Measurements from ENCODE around the gene PDE4D. TPM values are rescaled to one million over a fixed set of nuclear protein-coding genes. Genes with fewer than 3 reads are reported as not detected.

Gene PDE4D
- total and polyA plus RNA-seq, 4 donors: 12.8 to 167 (median 44.5) TPM

GRCh38 chr5:59008816-59009473 lies 884.6 kb downstream of the PDE4D start:
- Histone ChIP-seq H3K9ac (ENCODE audit: insufficient read depth in 1 of 2, low read length in 2 of 2) (no peak overlapping the region), H3K9me3 (ENCODE audit: control insufficient read depth in 4 of 4, insufficient read depth in 3 of 4, low read length in 3 of 4) (no peaks in the 10 kb centered on the region), H3K4me1 (ENCODE audit: control insufficient read depth in 5 of 5, insufficient read depth in 5 of 5, low read length in 5 of 5) (no peaks in the 10 kb centered on the region), H3K27me3 (ENCODE audit: control insufficient read depth in 3 of 3, insufficient read depth in 3 of 3, low read length in 2 of 3) (no peaks in the 10 kb centered on the region), H3K4me3 (no peak overlapping the region), H3K27ac (ENCODE audit: low read depth in 1 of 2, low read length in 1 of 2) (no peak overlapping the region), H3K36me3 (ENCODE audit: control insufficient read depth in 4 of 4, insufficient read depth in 4 of 4, low read length in 4 of 4) (no peaks in the 10 kb centered on the region)
- TF ChIP-seq CTCF (IDR thresholded peaks at IDR 0.05; ENCODE audit: control extremely low read depth, extremely low read depth): no peak
- ATAC-seq (ENCODE audit: insufficient read depth, low FRiP score): no peak
- no peak for DNase-seq

GRCh38 chr5:59007460-59008063 lies 886.0 kb downstream of the PDE4D start:
- Histone ChIP-seq H3K36me3 (ENCODE audit: control insufficient read depth in 4 of 4, insufficient read depth in 4 of 4, low read length in 4 of 4) (no peaks in the 10 kb centered on the region), H3K4me1 (ENCODE audit: control insufficient read depth in 5 of 5, insufficient read depth in 5 of 5, low read length in 5 of 5) (peaks cover 0 to 4% (median 0%) of the 10 kb centered on the region in 5 donors), H3K27ac (ENCODE audit: low read depth in 1 of 2, low read length in 1 of 2) (no peak overlapping the region), H3K9me3 (ENCODE audit: control insufficient read depth in 4 of 4, insufficient read depth in 3 of 4, low read length in 3 of 4) (no peaks in the 10 kb centered on the region), H3K27me3 (ENCODE audit: control insufficient read depth in 3 of 3, insufficient read depth in 3 of 3, low read length in 2 of 3) (no peaks in the 10 kb centered on the region), H3K9ac (ENCODE audit: insufficient read depth in 1 of 2, low read length in 2 of 2) (no peak overlapping the region), H3K4me3 (no peak overlapping the region)
- ATAC-seq (ENCODE audit: insufficient read depth, low FRiP score) (no peak), DNase-seq (peak in 2 of 3 donors; percentile 51 to 63)
- peak; percentile 31 for TF ChIP-seq CTCF (IDR thresholded peaks at IDR 0.05; ENCODE audit: control extremely low read depth, extremely low read depth)
- 13% methylated on average over 2 of the region's 2 CpGs for WGBS, 2 donors

GRCh38 chr5:59005934-59006701 lies 887.4 kb downstream of the PDE4D start:
- DNase-seq: no peak
- ATAC-seq (ENCODE audit: insufficient read depth, low FRiP score): no peak
- 91 to 95% methylated on average over 7 of the region's 7 CpGs for WGBS, 2 donors
- H3K36me3 ChIP-seq (ENCODE audit: control insufficient read depth in 4 of 4, insufficient read depth in 4 of 4, low read length in 4 of 4): no peaks in the 10 kb centered on the region
- H3K4me3 ChIP-seq: no peak overlapping the region
- H3K27me3 ChIP-seq (ENCODE audit: control insufficient read depth in 3 of 3, insufficient read depth in 3 of 3, low read length in 2 of 3): no peaks in the 10 kb centered on the region
- no peak overlapping the region for H3K9ac ChIP-seq (ENCODE audit: insufficient read depth in 1 of 2, low read length in 2 of 2)
- no peaks in the 10 kb centered on the region for H3K9me3 ChIP-seq (ENCODE audit: control insufficient read depth in 4 of 4, insufficient read depth in 3 of 4, low read length in 3 of 4)
- no peak overlapping the region for H3K27ac ChIP-seq (ENCODE audit: low read depth in 1 of 2, low read length in 1 of 2)
- TF ChIP-seq CTCF (IDR thresholded peaks at IDR 0.05; ENCODE audit: control extremely low read depth, extremely low read depth): no peak
- peaks cover 0 to 10% (median 3%) of the 10 kb centered on the region in 5 donors for H3K4me1 ChIP-seq (ENCODE audit: control insufficient read depth in 5 of 5, insufficient read depth in 5 of 5, low read length in 5 of 5)

All from lung (tissue), 12 donors.